ENCODE results near the gene GPR21.

Gene GPR21, protein sequence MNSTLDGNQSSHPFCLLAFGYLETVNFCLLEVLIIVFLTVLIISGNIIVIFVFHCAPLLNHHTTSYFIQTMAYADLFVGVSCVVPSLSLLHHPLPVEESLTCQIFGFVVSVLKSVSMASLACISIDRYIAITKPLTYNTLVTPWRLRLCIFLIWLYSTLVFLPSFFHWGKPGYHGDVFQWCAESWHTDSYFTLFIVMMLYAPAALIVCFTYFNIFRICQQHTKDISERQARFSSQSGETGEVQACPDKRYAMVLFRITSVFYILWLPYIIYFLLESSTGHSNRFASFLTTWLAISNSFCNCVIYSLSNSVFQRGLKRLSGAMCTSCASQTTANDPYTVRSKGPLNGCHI

DNA sequence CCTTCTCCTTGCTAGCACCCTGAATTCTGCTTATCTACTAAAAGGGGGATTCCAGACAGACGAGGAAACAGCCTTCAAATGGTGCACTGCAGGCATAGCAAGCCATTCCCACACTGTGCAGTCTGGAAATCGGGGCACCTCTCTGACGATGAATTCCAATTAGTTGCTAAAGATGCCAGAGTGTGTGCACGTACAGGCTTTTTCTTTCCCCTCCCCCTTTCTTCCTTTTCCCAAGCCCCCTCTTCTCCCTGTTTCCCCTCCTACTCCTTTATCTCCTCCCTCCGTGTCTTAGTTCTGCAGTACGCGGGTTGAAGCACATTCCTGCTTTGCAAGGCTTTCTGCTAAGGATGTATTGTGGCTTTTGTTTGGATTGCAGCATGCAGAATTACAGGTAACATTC lies at the start of gene GPR21:
Gene GPR21, plus strand, starts transcription at position 316 of the 400 bp plus-strand sequence. CDS start 900 bp downstream, outside the sequence.
- DNase-seq: no peak

DNA sequence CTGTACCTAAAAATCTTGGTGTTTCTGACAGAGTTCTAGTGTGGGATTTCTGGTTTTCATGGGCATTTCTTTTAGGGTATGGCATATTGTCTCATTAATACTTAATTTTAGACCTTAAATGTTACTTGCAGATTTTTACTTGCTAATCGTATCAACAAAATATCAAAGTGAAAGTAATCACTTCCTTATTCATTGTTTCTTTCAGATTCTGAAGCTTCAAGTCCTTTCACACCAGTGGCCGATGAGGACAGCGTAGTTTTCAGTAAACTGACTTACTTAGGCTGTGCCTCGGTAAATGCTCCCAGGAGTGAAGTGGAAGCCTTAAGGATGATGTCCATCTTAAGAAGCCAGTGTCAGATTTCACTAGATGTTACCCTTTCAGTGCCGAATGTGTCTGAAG lies 47.5 kb upstream of the GPR21 start:
- no peak for DNase-seq

DNA sequence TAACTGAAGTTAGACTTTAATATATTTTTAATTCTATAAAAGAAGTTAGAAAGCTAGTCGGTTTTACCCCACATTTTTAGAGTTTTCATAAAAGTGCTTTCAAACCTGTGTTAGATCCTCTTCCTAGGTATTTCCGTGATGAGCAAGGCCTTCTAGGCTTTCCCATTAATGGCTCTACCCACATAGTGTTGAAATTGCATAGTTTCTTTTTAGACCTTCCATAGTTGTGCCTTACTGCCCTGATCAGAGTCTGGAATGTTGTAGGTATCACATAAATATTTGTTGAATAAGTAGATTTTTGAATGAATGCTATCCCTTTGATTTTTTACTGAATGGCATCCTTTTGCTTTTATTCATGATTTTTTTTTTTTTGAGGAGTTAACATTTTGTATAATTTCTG lies 45.3 kb upstream of the GPR21 start:
- DNase-seq: no peak

DNA sequence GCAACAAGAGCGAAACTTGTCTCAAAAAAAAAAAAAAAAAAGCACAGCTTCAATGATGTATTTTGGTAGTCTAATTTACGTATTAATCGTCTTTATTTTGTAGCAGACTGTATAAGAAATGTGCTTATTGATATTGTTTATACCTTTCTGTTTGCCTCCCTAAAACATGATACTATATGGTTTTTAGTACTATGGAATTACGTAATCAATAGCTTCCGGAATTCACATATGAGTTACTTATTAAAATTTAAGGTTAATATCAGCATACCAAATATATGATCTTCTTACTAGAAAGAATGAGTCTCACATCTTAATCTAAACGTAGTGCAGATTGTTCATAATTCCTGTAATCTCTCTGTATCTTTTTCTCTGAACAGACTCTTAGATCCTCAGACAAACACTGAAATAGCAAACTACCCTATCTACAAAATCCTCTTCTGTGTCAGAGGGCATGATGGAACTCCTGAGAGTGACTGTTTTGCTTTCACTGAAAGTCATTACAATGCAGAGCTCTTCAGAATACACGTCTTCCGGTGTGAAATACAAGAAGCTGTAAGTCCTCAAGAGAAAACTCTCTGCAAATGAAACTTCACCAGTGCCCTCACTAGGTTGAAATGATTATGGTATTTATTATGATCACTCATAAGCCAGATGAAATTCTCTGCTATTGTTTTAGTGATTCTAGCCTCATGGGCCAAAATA lies 44.4 kb upstream of the GPR21 start:
- no peak for DNase-seq

DNA sequence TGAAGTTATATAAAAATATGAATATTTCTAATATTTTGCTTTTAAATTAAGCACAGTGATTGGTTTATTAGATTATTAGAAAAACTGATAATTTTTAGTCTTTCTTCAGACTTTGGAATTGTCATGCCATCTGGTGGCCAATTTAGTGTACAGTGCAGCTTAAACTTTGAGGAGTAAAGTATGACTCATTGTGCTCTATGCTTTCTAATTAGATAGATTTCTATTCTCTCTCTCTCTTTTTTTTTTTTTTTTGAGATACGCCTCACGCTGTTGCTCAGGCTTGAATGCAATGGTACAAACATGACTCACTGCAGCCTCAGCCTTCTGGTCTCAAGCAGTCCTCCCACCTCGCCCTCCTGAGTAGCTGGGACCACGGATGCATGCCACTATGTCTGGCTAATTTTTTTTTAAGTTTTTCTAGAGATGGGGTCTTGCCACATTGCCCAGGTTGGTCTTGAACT lies 42.1 kb upstream of the GPR21 start:
- no peak for DNase-seq

DNA sequence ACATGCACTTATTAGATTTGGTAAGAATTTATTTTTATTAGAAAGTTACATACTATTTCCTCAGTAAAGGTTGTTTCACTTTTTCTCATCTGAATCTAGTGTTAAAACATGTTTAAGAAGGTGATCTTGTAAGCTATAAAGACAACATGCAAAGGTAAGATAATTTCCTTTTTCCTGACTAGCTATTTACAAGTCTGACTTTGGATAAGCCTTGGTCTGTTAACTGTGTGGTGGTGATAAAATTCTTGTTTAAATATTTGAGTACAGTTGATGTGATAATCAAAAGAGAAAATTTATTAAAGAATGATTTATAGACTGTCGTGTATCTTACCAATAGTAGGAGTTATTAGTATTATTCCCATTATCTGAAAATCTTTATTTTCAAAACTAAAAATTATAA lies 36.9 kb upstream of the GPR21 start:
- DNase-seq: no peak

DNA sequence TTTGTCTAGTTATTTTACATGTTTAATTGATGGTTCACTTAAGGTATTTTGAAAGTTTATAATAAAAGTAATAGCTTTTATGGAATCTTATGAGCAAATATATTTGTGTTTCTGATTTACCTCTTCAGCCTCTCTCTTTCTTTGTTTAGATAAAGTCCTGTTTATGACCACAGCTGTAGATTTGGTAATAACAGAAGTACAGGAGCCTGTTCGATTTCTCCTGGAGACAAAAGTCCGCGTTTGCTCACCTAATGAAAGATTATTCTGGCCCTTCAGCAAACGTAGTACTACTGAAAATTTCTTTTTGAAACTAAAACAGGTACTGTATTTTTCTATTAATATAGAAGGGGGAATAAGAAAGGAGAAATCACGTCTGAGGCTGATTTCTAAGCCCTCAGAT lies 35.0 kb upstream of the GPR21 start:
- no peak for DNase-seq

DNA sequence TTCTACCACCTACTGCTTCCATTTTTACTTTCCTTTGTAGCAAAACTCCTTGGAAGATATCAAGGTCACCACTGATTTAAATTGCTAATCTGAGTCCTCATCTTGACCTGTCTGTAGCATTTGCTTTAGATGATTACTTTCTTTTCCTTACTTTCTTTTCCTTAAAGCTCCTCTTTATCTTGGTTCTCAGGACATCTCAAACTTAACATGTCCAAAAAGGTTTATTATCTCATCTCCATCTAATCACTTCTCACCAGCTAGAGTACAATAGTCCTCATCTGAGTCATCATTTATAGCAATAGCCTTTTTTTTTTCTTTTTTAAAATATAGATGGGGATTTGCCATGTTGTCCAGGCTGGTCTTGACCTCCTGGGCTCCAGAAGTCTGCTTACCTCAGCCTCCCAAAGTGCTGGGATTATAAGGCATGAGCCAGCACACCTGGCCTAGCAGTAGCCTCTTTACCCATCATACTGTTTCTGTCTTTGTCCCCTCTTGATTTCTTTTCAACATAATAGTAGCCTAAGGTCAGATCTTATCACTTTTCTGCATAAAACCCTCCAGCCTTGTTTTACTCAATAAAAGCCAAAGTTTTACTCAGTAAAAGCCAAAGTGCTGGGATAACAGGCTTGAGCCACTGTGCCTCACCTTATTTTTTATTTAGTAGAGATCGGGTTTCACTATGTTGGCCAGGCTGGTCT lies 32.9 kb upstream of the GPR21 start:
- no peak for DNase-seq

DNA sequence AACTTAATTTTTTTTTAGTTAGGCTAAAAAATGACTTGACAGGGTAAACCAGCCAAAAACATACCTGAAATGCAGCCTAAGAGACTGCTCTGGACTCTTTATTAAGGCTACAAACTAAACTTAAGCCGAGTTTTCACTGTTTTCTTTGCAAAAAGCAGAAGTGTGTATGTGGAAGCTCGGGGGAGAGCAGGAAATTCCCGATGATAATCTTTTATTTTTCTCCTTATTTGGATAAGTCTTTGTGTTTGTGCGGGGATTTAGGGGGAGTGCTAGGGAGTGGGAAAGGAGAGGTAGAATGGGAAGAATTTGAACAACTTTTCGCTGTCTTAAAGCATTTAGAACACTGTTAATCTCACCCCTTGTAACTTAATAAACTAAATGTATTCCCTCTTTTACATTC lies 30.7 kb upstream of the GPR21 start:
- DNase-seq: no peak

DNA sequence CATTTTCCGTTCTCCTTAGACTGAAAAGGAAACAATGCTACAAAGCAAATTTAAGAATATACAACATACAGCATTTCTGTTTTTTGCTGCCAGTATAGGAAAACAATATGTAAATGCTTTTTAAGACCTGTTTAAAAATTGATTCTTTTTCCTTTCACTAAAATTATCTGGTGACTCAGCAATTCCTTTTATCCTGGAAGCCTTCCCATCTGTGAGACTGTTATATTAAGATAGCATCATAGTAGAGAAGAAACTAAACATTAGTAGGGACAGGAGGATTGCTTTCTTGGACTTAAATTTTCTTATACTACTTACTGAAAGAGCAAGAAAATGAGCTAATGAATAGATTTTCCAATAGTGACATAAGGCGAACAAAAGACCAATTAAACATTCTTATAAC lies 30.0 kb upstream of the GPR21 start:
- no peak for DNase-seq

DNA sequence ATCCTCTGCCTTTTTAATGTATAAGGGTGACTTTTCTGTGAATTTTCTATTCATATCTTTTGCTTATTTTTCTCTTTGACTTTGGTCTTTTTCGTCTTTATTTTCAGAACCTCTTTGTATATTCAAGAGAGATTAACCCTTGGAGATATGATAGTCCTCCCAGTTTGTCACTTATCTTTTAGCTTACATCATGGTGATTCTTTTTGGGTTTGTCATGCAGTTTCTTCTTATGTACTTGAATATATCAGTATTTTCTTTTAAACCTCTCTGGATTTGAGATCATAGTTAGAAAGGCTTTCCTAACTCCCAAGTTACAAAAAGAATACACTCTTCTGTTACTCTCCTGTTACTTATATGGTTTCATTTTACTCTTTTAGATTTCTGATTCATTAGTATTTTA lies 27.5 kb upstream of the GPR21 start:
- no peak for DNase-seq

DNA sequence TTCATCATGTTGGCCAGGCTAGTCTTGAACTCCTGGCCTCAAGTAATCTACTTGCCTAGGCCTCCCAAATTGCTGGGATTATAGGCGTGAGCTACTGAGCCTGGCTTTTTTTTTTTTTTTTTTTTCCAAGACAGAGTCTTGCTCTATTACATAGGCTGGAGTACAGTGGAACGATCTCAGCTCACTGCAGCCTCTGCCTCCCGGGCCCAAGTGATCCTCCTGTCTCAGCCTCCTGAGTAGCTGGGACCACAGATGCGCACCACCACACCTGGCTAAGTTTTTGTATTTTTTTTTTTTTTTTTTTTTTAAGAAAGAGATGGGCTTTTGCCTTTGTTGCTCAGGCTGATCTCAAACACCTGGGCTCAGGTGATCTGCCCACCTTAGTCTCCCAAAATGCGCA lies 26.2 kb upstream of the GPR21 start:
- no peak for DNase-seq

DNA sequence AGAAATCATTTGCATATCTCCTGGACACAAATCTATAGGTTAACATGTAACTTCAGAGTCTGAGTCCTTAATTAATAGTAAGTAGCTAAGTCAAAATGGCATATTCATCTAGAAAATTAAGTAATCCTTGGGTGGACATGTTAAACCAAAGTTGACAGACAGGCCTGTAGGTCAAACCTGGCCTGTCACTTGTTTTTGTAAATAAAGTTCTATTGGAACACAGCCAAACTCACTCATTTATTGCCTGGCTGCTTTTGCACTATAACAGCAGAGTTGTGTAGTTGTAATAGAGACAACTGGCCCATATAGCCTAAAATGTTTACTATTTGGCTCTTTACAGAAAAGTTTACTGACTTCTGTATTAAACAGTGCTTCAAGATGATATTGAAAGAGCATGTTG lies 24.6 kb upstream of the GPR21 start:
- DNase-seq: no peak

DNA sequence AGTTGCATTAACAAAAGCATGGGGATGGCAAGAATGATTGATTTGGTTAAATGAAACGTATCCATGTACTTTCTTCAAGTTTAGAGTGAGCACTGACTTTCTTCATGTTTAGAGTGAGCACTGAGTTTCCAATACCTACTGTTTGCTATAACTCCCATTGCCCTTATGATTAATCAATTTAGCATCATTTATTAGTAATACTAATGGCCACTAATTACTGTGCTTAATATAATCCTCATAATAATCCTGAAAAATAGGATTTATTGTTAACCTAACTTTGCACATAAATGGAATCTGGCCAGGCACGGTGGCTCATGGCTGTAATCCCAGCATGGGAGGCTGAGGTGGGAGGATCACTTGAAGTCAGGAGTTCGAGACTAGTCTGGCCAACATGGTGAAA lies 22.1 kb upstream of the GPR21 start:
- DNase-seq: no peak

DNA sequence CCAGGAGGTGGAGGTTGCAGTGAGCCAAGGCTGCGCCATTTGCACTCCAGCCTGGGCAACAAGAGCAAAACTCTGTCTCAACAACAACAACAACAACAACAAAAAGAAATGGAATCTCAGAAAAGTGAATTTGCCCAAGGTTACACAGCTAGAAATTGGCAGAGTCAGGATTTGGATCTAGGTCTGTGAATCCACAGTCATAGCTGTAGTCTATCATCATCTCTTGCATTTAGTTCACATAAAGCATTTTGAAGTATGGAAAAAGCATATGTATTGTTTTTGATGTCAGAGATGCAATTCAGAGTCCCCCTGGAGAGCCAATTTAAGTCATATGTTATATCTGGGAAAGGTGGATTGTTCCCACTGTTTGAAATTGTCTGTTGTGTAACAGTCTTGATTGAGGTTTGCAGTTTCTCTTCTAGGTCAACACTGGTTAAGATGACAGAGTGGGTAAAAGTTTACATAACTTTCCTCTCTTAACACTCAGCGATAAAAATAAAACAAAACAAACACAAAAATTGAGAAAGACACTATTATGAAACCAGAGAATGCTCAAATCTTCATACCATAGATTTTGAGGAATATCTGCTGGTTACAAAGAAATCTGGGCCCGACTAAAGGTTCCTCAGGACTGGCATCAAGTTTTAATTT lies 21.5 kb upstream of the GPR21 start:
- no peak for DNase-seq

DNA sequence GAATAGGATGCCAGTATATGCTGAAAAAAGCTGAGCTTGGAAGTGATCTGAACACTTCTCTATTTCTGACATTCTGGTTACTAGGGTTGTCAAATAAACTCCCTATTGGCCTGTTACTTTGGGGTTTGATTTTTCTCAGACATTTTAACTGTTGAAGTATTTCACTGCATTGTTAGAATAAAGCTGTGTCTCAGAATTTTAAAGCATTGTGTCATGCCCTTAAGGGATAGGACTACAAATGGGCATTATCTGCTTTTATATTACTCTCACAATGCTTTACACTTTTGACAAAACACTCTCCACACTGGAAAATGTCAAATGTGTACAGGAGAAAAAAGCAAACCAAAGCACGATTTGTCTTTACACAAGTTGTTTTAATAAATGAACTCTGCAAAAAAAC lies 16.8 kb upstream of the GPR21 start:
- DNase-seq: no peak

DNA sequence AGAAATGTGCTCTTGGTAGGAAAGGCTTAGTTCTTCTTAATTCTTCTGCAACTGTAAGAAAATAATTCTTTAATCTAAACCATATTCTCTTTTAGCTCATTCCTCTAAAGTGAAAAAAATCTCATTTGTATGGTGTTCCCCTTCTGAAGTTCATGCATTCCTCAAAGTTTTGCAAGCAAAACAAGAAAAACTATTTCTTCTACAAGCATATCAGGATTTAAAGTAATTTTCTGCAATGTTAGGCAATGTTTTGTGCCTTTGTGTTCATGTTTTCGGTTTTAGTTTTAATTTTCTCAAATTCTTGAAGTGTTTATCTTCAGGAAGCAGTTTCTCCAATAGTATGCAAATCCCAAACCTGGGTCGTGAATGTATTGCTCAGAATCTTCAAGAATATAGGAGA lies 12.7 kb upstream of the GPR21 start:
- DNase-seq: no peak

DNA sequence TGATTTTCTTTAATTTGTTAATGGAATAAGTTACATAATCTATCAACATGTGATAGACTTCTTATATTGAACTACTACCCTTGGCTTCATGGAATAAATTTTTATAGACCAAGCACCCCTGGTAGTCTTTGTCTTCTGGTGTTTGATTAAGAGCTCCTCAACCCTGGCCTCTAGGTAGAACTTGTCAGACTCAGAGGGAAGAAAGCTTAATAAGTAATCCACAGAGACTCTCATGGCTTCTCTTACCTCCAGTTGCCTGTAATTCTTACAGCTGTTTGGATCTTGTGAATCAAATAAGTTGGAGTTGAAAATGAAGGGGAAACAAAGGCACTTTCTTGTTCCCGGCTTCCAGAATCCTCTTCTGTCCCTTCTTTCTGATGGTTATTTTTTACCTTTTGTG lies 7.0 kb upstream of the GPR21 start:
- no peak for DNase-seq

DNA sequence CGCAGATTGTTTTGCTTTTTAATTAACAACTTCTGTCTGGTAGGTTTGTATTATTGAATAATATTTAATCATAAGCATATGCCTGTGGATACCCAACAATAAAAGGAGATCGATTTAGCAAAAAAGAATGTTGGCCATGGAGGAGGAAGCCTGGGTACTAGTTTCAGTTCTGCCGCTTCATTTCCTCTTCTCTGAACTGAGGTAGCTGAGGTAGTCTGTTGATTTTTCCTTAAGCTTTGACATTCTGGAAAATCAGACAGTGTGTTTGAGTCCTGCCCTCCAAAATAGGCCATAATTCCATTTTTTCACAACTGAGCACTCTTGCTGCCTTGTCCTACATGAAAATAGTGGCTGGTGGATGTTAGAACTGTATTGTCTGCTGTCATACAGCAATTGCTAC lies 6.0 kb upstream of the GPR21 start:
- no peak for DNase-seq

DNA sequence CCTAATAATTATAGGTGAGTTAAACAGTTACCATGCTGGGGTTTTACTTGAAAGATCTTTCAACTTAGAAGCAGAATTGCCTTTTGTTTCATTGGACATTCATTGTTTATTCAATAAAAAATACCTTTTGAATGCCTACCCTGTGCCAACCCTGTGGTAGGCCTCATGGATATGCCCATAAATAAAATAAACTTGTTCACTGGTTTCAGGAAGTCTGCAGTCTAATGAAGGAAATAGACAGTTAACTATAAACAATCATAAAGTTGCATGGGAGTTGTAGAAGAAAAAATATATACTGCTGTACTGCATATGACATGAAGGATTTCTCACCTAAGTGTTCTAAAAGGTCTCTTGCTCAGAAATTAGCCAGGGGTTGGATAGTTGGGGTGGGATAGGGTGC lies 5.3 kb upstream of the GPR21 start:
- DNase-seq: no peak

DNA sequence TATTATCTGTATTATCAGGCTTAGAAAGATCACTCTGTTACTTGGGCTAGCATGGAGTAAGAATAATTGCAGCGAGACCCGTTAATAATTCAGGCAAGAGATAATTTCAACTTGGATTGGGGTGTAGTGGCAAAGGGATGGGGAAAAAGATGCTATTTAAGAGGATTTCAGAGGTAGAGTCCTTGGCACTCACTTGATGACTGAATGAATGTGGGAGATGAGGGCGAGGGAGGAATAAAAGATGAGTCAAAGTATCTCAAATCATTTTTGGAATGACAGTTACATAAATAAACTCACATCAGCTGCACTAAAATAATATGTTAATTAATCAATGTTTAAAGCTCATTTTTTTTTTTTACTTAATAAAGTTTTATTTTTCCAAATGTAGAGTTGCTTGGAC lies 4.5 kb upstream of the GPR21 start:
- no peak for DNase-seq

DNA sequence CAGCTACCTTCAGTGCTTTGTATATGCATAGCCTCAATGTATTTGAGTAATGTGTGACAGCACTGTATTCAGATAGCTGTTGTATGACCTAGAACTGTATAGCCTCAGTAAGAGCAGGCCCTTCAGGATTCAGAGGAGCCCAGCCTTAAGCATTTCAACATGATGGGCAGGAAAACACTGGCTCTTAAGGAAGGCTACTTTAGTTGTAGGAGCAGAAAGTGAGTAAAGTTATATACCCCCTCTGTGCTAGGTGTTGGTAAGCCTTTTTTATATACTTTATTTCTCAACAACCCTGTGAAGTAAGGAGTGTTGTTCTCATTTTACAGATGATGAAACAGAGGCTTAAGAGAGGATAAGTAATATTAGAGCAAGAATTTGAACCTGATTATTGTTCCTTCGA lies 1.5 kb upstream of the GPR21 start:
- no peak for DNase-seq

DNA sequence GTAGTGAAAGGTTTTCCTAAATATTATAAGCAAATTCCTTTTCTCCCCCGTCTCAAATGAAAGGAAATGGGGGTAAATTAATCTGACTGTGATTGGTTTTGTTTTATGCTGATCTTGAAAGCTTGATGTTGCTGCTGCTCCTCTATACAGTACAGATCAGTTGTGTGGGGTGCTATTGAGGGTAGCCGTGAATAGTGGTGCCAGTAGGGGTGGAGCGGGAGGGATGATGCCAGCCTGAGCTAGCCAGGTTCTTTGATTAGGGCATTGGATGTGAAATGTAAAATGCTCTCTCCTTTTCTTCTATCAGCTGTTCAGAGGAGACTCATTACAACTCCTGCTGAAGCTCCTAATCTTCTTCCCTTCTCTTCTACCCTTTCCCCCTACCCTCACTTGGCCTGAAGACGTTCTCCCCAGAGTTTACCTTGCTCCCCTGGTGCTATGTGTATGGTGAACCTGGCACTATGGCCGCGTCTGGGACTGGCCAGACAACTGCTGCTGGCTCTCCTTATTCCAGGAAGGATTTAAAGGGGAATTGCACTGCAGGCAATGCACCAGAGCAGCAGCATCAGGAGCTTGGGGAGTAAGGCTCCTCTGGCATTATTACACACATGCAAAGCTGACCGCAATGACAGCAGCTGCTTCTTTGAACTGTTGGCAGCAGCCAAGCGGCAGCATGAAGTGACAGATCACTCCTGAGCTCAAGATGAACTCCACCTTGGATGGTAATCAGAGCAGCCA lies 566 bp downstream of the GPR21 start:
- no peak for DNase-seq
